KG1 (cell line): ENCODE measurements around the gene TNIP1.

Experiments used
- DNase-seq: peaks from one replicate; lab custom pipeline; 2025; lab: John Stamatoyannopoulos, UW

Gene TNIP1

GRCh38 chr5:151001436-151001835 is 79.4 kb downstream of the TNIP1 start:
- no peak for DNase-seq

GRCh38 chr5:150999704-151000442 is 81.0 kb downstream of the TNIP1 start:
- no peak for DNase-seq

DNA sequence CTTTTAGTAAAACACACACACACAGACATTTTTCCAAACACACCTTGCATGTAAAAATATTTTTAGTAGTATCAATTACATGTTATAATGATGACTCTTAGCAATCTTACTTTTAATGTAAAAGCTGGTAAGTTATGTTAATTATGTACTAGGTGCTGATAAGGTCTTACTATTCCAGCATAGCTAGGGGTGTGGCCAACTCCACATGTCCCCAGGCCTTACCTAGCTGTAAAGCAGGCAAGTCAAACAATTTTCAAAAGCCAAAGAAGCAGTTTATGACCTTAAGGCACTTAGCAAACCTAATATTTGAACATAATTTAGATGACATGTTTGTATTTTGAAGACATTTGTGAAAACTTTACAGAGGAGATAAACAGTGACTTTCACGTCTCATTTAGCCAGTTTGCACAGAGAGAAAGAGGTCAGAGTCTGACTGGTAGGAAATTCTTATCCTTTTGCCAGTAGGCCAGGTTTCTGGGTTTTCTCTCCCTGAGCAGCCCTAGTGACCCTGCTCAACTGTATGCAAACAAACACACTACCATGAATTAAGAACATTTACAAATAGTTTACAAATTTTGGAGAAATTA is 86.9 kb downstream of the TNIP1 start:
- no peak for DNase-seq

GRCh38 chr5:150993422-150993821 is 87.4 kb downstream of the TNIP1 start:
- no peak for DNase-seq

DNA sequence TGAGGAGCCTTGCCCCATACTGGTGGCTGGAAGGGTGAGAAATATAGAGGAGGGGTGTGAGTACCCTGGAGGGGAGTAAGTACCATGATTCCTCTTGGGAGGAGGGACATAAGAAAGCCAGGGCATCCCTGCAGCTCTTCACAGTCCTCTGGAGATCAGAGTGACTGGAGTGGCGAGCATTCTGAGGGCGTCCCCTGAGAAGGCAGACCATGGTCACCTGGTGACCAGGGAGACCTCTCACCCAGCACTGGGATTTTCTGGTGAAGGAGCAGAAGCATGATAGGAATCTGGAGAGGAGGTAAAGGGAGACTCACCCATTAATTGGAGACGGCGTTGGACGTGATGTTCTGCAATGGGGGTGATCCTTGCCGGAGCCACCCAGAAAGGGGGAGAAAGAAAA is 88.1 kb downstream of the TNIP1 start:
- DNase-seq, result no peak

- DNase-seq, result no peak
These were observed 91.1 kb downstream of the TNIP1 start for GRCh38 chr5:150989695-150990094.

DNA sequence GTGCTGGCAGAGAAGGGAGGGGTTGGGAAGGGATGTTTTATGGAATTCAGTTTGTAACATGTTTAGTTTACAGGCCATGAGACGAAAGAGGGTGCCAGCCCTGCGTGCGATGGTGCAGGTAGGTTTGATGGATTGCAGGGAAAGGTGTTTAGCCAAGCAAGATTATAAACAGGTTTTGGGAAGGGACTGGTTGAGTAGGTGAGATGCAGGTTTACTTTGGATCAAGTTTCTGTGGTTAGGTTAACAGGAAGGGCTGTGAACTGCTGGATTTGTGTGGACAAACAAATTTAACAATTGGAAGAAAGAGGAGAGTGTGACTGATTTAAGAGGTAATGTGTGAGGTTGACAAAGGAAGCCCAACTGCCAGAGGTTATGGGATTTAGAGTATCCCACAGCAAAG is 93.1 kb downstream of the TNIP1 start:
- DNase-seq, result no peak
